GM10248 (cell line): ENCODE data around the gene C7orf33.

ENCODE experiments used
- CTCF ChIA-PET: fragments of 300-600 bp; sonication (Branson Sonifier 250); formaldehyde crosslinking; extraction: SDS; loops from one replicate; lab custom pipeline; 2021; ENCODE audit warnings: antibody characterized with exemption; lab: Yijun Ruan, JAX
- POLR2A ChIA-PET: fragments of 350-650 bp; sonication (Branson Sonifier 250); formaldehyde crosslinking; extraction: SDS; loops from one replicate; lab custom pipeline; 2020; ENCODE audit warnings: antibody characterized with exemption; lab: Yijun Ruan, JAX
- DNase-seq: peaks from one replicate; pipeline ENCODE4 v3.0.0; 2012; ENCODE audit errors: extremely low spot score
- TF ChIP-seq, protein P1 (sequence below): IDR thresholded peaks from 2 replicates; pipeline ENCODE4 v1.5.1; 2012; ENCODE audit warnings: mild to moderate bottlenecking, low read depth; ENCODE audit errors: extremely low read depth, missing control alignments, control extremely low read depth

C7orf33 gene

DNA sequence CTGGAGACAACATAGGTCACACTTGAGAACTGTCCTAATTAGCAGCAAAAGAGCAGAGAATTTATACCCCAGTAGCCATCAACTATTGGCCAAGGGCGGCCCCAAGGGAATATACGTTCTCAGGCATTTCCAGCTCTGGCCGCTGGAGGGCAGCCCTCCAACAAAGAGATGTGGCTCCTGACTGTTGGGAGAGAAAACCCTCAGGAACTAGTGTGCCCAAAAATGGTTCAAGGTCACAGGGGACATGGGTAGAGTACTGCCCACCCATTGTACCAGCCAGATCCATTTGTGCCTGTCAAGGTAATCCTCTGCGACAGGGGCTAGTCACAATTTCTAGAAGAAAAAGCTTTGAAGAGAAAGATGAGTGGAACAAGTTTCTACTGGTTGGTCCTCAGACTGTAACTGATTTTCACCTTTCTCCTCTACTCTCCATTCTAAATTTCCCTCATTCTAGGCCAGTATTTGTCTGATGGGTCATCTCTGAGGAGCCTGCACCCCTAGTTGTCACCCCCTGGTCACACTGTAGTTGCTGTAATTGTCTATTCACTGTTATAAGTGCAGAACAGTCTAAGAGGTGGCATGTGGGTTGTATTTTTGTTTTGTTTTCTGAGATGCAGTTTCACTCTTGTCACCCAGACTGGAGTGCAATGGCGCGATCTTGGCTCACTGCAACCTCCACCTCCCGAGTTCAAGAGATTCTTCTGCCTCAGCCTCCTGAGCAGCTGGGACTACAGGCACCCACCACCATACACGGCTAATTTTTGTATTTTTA is 14.7 kb upstream of the C7orf33 start:
- CTCF ChIA-PET, result interaction anchor here (0.6 to 5.7 kb wide), 35 partner anchors 8 to 407 kb away, joined by 3 to 56 read pairs (median 4); no protein-coding TSS in a partner anchor
- POLR2A ChIA-PET, result no interaction called here
- TF ChIP-seq, protein P1, sequence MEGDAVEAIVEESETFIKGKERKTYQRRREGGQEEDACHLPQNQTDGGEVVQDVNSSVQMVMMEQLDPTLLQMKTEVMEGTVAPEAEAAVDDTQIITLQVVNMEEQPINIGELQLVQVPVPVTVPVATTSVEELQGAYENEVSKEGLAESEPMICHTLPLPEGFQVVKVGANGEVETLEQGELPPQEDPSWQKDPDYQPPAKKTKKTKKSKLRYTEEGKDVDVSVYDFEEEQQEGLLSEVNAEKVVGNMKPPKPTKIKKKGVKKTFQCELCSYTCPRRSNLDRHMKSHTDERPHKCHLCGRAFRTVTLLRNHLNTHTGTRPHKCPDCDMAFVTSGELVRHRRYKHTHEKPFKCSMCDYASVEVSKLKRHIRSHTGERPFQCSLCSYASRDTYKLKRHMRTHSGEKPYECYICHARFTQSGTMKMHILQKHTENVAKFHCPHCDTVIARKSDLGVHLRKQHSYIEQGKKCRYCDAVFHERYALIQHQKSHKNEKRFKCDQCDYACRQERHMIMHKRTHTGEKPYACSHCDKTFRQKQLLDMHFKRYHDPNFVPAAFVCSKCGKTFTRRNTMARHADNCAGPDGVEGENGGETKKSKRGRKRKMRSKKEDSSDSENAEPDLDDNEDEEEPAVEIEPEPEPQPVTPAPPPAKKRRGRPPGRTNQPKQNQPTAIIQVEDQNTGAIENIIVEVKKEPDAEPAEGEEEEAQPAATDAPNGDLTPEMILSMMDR, result peak; percentile 90
- peak; percentile 67 for DNase-seq

DNA sequence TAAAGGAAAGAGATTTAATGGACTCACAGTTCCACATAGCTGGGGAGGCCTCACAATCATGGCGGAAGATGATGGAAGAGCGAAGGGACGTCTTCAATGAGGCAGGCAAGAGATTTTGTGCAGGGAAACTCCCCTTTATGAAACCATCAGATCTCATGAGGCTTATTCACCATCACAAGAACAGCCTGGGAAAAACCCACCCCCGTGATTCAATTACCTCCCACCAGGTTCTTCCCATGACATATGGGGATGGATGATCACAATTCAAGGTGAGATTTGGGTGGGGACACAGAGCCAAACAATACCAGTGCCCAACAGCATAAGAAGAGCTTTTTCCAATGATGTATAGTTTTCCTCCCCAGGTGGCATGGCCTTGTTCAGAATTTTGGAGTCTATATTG is 11.2 kb upstream of the C7orf33 start:
- POLR2A ChIA-PET, result no interaction called here
- DNase-seq, result no peak
- CTCF ChIA-PET, result no interaction called here
- TF ChIP-seq, protein P1, result no peak

DNA sequence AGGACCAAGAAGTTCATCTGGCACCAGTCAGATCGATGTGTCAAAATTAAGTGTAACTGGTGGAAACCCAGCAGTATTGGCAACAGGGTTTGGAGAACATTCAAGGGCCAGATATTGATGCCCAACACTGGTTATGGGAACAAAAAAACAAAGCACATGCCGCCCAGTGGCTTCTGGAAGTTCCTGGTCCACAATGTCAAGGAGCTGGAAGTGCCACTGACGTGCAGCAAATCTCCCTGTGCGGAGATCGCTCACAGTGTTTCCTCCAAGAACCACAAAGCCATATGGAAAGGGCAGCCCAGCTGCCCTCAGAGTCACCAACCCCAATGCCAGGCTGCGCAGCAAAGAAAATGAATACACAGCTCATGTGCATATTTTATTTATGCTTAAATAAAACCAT is 10.1 kb upstream of the C7orf33 start:
- no peak for DNase-seq
- ChIA-PET POLR2A (no interaction called here), CTCF (no interaction called here)
- TF ChIP-seq, protein P1, result no peak

DNA sequence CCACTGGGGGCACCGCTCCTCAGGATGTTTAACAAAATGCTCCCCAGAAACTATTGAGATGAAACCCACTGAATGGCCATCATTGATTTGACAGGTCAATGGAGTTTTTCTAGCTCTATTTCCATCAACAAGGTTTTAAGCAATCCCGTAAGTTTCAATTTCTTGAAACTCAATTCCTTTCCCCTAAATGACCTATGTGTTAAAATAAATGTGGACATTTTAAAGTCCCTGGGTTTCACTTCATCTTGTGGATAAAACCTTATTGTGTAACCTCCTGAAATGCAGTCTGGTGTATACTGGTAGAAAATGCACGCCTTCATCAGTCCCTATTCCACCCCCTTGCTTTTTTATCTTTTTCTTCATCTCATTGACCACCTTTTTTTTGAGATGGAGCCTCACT is 8.9 kb upstream of the C7orf33 start:
- TF ChIP-seq, protein P1, result no peak
- CTCF ChIA-PET, result no interaction called here
- POLR2A ChIA-PET, result no interaction called here
- no peak for DNase-seq

DNA sequence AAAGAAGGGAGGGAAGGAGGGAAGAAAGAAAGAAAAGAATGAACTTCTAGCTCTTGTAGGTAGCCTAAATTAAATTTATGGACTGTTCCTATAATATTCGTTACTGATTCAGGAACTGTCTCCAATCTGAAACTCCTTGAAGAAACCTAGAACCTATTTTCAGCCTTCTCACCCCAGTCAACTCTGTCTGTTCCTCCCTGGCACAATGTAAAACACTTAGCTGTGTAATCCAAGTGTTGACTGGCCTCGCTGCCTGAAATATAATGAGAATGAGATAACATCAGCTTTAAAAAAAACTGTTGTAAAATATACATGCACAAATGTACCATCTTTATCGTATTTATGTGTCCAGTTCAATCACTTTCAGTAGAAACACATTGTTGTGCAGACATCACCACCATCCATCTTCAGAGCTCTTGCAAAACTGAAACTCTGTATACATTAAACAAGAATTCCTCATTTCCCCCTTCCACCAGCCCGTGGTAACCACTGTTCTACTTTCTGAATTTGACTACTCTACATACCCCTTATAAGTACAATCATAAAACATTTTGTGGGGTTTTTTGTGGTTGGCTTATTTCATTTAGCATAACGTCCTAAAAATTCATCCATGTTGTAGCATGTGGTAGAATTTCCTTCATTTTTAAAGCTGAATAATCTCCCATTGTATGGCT is 6.3 kb upstream of the C7orf33 start:
- POLR2A ChIA-PET, result no interaction called here
- CTCF ChIA-PET, result interaction anchor here (0.8 to 2.7 kb wide), 8 partner anchors 9 to 403 kb away, joined by 3 to 41 read pairs (median 4); no protein-coding TSS in a partner anchor
- DNase-seq, result no peak
- TF ChIP-seq, protein P1, result no peak

DNA sequence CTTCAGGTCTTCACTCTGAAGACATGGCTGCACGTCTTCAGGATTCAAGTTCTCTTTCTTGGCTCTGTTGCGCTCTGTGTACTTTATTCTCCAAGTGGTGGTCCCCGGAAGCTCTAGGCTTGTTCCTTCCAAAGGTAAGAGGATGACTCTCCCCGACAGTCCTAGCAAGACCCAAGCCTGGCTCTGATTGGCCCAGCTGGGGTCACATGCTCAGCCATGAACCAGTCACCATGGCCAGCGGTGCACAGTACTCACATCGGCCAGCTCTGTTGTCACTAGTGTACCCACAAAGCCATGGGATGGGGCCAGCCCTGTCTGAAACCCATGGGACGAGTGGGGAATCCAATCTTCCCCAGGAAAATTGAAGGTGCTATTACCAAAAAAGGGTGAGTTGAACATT is 5.2 kb upstream of the C7orf33 start:
- ChIA-PET CTCF (interaction anchor here (1.1 to 2.7 kb wide), 4 partner anchors 10 to 41 kb away, joined by 3 to 41 read pairs (median 4); no protein-coding TSS in a partner anchor), POLR2A (no interaction called here)
- DNase-seq, result no peak
- TF ChIP-seq, protein P1, result no peak
